ENCODE results near the gene MICALL1.
A peak's percentile ranks its signal among the peaks of the same experiment; 100 is the strongest.

MICALL1 gene

GRCh38 chr22:37985050-37985585, 79.0 kb downstream of the MICALL1 start:
- DNase-seq = no peak

- no peak for DNase-seq
These were observed 79.7 kb downstream of the MICALL1 start for GRCh38 chr22:37985751-37986281.

- DNase-seq = no peak
These were observed 80.3 kb downstream of the MICALL1 start for GRCh38 chr22:37986371-37986770.

GRCh38 chr22:37989146-37990045, 83.3 kb downstream of the MICALL1 start:
- no peak for DNase-seq

- no peak for DNase-seq
These were observed 84.2 kb downstream of the MICALL1 start for GRCh38 chr22:37990301-37990700.

GRCh38 chr22:37990862-37991261, 84.8 kb downstream of the MICALL1 start:
- DNase-seq = no peak

GRCh38 chr22:37991731-37992442, 85.8 kb downstream of the MICALL1 start:
- DNase-seq = peak; percentile 2

Data from DMS53 (cell line).